ENCODE data around the gene SYPL2.

DNA sequence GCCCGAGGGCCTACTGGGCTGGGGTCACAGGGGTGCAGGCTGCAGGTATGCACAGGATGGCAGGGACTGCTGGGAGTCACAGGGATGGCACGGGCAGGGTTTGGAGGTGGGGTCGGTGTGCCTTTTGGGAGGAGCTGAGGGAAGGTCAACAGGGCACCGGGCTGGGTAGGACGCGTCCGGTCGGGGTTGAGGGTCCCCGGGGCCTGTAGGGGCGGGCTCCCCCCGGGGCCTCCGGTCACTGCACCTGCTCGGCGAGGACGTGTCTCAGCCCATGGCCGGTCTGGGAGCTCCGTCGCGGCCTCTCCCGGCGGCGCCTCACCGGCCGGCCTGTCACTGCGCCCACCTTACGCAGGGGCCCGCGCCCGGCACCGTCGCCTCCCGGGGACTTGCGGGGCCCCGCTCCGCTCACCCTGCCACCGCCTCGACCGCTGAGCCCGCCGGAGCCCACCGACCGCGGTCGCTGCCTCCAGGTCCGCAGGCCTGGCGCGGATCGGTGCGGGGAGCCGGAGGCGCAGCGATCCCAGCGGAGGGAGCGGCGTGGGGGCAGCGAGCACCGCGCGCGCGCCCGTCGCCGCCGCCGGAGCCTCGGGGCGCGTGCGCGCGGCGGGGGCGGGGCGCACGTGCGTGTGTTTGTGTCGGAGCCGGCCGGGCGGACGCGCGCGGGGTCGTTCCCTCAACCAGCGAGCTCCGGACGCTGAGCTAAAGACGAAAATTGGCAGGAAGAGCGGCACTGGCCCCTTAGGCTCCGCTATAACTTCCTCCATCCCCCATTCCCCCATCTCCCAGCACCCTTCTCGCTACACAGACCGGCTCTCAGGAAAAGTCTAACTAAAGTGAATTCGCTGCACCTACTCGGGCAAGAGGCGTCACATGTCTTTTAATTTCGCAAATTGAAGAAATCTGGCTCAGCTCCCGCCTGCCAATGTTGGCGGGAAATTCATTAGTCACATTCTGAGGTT is 43.1 kb downstream of the SYPL2 start, which contains the start of gene AMIGO1:
- TF ChIP-seq, protein P1, sequence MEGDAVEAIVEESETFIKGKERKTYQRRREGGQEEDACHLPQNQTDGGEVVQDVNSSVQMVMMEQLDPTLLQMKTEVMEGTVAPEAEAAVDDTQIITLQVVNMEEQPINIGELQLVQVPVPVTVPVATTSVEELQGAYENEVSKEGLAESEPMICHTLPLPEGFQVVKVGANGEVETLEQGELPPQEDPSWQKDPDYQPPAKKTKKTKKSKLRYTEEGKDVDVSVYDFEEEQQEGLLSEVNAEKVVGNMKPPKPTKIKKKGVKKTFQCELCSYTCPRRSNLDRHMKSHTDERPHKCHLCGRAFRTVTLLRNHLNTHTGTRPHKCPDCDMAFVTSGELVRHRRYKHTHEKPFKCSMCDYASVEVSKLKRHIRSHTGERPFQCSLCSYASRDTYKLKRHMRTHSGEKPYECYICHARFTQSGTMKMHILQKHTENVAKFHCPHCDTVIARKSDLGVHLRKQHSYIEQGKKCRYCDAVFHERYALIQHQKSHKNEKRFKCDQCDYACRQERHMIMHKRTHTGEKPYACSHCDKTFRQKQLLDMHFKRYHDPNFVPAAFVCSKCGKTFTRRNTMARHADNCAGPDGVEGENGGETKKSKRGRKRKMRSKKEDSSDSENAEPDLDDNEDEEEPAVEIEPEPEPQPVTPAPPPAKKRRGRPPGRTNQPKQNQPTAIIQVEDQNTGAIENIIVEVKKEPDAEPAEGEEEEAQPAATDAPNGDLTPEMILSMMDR (IDR thresholded peaks at IDR 0.05), result no peak
- TF ChIP-seq EP300 (IDR thresholded peaks at IDR 0.05), result no peak
- no peak for TF ChIP-seq POLR2AphosphoS5 (IDR thresholded peaks at IDR 0.05)

All from stomach (tissue), 4 donors.